Stimulated activated CD4-positive, alpha-beta T cell treated with anti-CD3 and anti-CD28 coated beads, Interleukin-12 subunit alpha, Interleukin-12 subunit beta, amount 100 ng/mL, for 24 hours (primary cell): Measurements from ENCODE around the gene NDC1.
A peak's percentile ranks its signal among the peaks of the same experiment; 100 is the strongest.
"Not testable (repeated sequence)": the region's sequence is repeated elsewhere in the genome, so short reads cannot be mapped to it uniquely, and the experiment has no call there.

Experiments
- DNase-seq, 2 experiments: peaks; one replicate each; pipeline ENCODE4 v3.0.0-alpha.2; 2020; ENCODE audit warnings: low read depth in 2 of 2

Gene NDC1

GRCh38 chr1:53837924-53838653 lies at the start of gene NDC1:
NDC1 (minus strand) TSS chr1:53838296; CDS start chr1:53838261, 35 bp downstream.
- DNase-seq, result peak; percentile 73 to 75

- DNase-seq, result not testable (repeated sequence)
Measured at GRCh38 chr1:53883600-53883999, 45.5 kb upstream of the NDC1 start.

GRCh38 chr1:53881853-53882252 lies 43.8 kb upstream of the NDC1 start:
- not testable (repeated sequence) for DNase-seq

GRCh38 chr1:53878492-53879105 lies 40.5 kb upstream of the NDC1 start:
- DNase-seq, result no peak

GRCh38 chr1:53875150-53875549 lies 37.1 kb upstream of the NDC1 start:
- DNase-seq, result not testable (repeated sequence)

- DNase-seq, result no peak
Measured at GRCh38 chr1:53871773-53872484, 33.8 kb upstream of the NDC1 start.

GRCh38 chr1:53871221-53871620 lies 33.1 kb upstream of the NDC1 start:
- DNase-seq, result no peak

- DNase-seq, result no peak
Measured at GRCh38 chr1:53869454-53870117, 31.5 kb upstream of the NDC1 start.

- DNase-seq, result no peak
Measured at GRCh38 chr1:53868565-53868964, 30.5 kb upstream of the NDC1 start.

GRCh38 chr1:53862507-53862906 lies 24.4 kb upstream of the NDC1 start:
- no peak for DNase-seq

- no peak for DNase-seq
Measured at GRCh38 chr1:53860967-53861411, 22.9 kb upstream of the NDC1 start.

- no peak for DNase-seq
Measured at GRCh38 chr1:53851571-53852285, 13.6 kb upstream of the NDC1 start.

- no peak for DNase-seq
Measured at GRCh38 chr1:53850082-53850673, 12.1 kb upstream of the NDC1 start.

GRCh38 chr1:53847980-53848379 lies 9.9 kb upstream of the NDC1 start:
- no peak for DNase-seq

GRCh38 chr1:53842347-53842746 lies 4.3 kb upstream of the NDC1 start:
- no peak for DNase-seq

GRCh38 chr1:53838654-53838974 lies 518 bp upstream of the NDC1 start:
- DNase-seq, result no peak

GRCh38 chr1:53837646-53837923 lies 511 bp downstream of the NDC1 start:
- no peak for DNase-seq

GRCh38 chr1:53835491-53835890 lies 2.6 kb downstream of the NDC1 start:
- no peak for DNase-seq

GRCh38 chr1:53834776-53835175 lies 3.3 kb downstream of the NDC1 start:
- DNase-seq, result no peak

- DNase-seq, result no peak
Measured at GRCh38 chr1:53833393-53833792, 4.7 kb downstream of the NDC1 start.

- DNase-seq, result no peak
Measured at GRCh38 chr1:53826367-53826766, 11.7 kb downstream of the NDC1 start.

GRCh38 chr1:53825306-53825705 lies 12.8 kb downstream of the NDC1 start:
- no peak for DNase-seq
